DND-41 (cell line): ENCODE data around the gene ASPDH.

ENCODE experiments used
- CTCF ChIP-seq: IDR thresholded peaks from 2 replicates; pipeline ENCODE4 v1.5.1; 2012; ENCODE audit warnings: borderline replicate concordance, low read length, moderate library complexity, mild to moderate bottlenecking; ENCODE audit not compliant: poor library complexity, severe bottlenecking; ENCODE audit errors: extremely low read depth
- EZH2 ChIP-seq: IDR thresholded peaks from 3 replicates; pipeline ENCODE4 v1.6.1; 2012; ENCODE audit warnings: borderline replicate concordance, low read depth, mild to moderate bottlenecking, moderate library complexity, low read length, inconsistent platforms; ENCODE audit not compliant: severe bottlenecking

- TF ChIP-seq CTCF (no peak), EZH2 (no peak)
These were observed 4.3 kb downstream of the ASPDH start for GRCh38 chr19:50509366-50509765.
